K562 (cell line): ENCODE measurements around the gene MYH11.
A peak's percentile ranks its signal among the peaks of the same experiment; 100 is the strongest.

Source experiments
- CBX8 ChIP-seq: fragments of 200-600 bp; sonication (generic); IDR thresholded peaks from 2 replicates; pipeline ENCODE4 v1.6.1; 2012; ENCODE audit warnings: borderline replicate concordance, mixed run types, low read depth, mild to moderate bottlenecking, moderate library complexity, mixed read lengths, low read length, control low read depth, inconsistent platforms; ENCODE audit not compliant: poor library complexity, severe bottlenecking; ENCODE audit errors: extremely low read depth
- CCAR2 ChIP-seq: fragments of 200-400 bp; formaldehyde crosslinking; IDR thresholded peaks from 2 replicates; pipeline ENCODE4 v1.6.1; 2017; ENCODE audit warnings: mild to moderate bottlenecking, low read depth, low read length
- HBP1 ChIP-seq: fragments of 450-650 bp; formaldehyde crosslinking; IDR thresholded peaks from 2 replicates; pipeline ENCODE4 v1.4.0; 2022; ENCODE audit warnings: missing genetic modification characterization
- NFYB ChIP-seq: IDR thresholded peaks from 2 replicates; pipeline ENCODE4 v1.6.1; 2011; ENCODE audit warnings: mild to moderate bottlenecking, moderate library complexity; ENCODE audit not compliant: insufficient read length; ENCODE audit errors: extremely low read depth
- POLR2G ChIP-seq: fragments of 200-400 bp; formaldehyde crosslinking; IDR thresholded peaks from 2 replicates; pipeline ENCODE4 v1.6.1; 2017; ENCODE audit warnings: low read depth, mild to moderate bottlenecking, antibody characterized with exemption, low read length, moderate library complexity
- RFX1 ChIP-seq: fragments of 450-650 bp; IDR thresholded peaks from 2 replicates; pipeline ENCODE4 v1.6.1; 2016; ENCODE audit warnings: mild to moderate bottlenecking, moderate library complexity
- SIX5 ChIP-seq, 2 experiments: IDR thresholded peaks; 2 replicates each; pipeline ENCODE4 v1.6.1; 2011; ENCODE audit warnings: low read length in 2 of 2, borderline replicate concordance in 1 of 2, low read depth in 1 of 2, mild to moderate bottlenecking in 1 of 2, moderate library complexity in 1 of 2; ENCODE audit not compliant: insufficient read depth in 1 of 2
- SMARCC2 ChIP-seq: fragments of 450-650 bp; IDR thresholded peaks from 2 replicates; pipeline ENCODE4 v1.6.1; 2017; ENCODE audit warnings: antibody characterized with exemption, moderate library complexity, mild to moderate bottlenecking, low read depth
- TSHZ1 ChIP-seq: fragments of 250-450 bp; sonication (Bioruptor Pico); IDR thresholded peaks from 2 replicates; pipeline ENCODE4 v1.4.0; 2020; ENCODE audit warnings: mild to moderate bottlenecking, moderate library complexity
- ZBTB33 ChIP-seq: sonication (generic); formaldehyde crosslinking; IDR thresholded peaks from 2 replicates; pipeline ENCODE4 v1.8.1; 2023; ENCODE audit warnings: mild to moderate bottlenecking, missing genetic modification reagents
- ZNF3 ChIP-seq: fragments of 250-450 bp; sonication (Bioruptor Pico); IDR thresholded peaks from 2 replicates; pipeline ENCODE4 v1.5.0; 2021; ENCODE audit warnings: mild to moderate bottlenecking, moderate library complexity
- ZNF449 ChIP-seq: fragments of 250-450 bp; sonication (Bioruptor Pico); IDR thresholded peaks from 2 replicates; pipeline ENCODE4 v1.8.0; 2022; ENCODE audit warnings: moderate library complexity, mild to moderate bottlenecking, inconsistent platforms
- TF ChIP-seq, protein P1 (sequence below), 3 experiments: IDR thresholded peaks in 2 of 3; conservative IDR thresholded peaks in 1 of 3; 2 replicates each; pipeline ENCODE4 v1.5.1; 2011 to 2012; ENCODE audit warnings: low read length in 3 of 3, mild to moderate bottlenecking in 3 of 3, control low read depth in 2 of 3, improper control_type of control experiment in 1 of 3, inconsistent platforms in 1 of 3, low read depth in 1 of 3, mixed read lengths in 1 of 3, moderate library complexity in 1 of 3; ENCODE audit not compliant: insufficient read depth in 2 of 3

DNA sequence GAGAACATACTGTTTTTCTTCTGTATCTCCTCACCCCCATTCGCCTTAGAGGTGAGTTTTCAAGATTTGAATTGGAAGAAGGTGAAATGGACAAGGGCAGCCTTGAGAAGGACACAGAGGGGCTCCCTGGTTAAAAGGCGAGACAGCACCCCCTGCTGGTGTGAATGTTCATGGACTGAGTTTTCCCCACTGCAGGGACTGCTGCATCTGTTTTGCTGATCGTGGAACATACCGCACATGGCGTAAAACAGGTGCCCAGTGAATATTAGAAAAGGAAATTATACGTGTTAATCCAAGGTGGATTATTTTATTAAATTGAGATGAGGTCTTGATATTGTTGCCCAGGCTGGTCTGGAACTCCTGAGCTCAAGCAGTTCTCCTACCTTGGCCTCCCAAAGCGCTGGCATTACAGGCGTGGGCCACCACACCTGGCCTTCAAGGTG lies 152.3 kb downstream of the MYH11 start:
- TF ChIP-seq RFX1 (no peak), ZBTB33 (CRISPR knock-in tag) (no peak), ZNF449 (CRISPR knock-in tag) (no peak), POLR2G (no peak), SMARCC2 (no peak), CBX8 (no peak), TSHZ1 (no peak), ZNF3 (no peak), HBP1 (no peak), SIX5 (IDR thresholded peaks at IDR 0.05; ENCODE audit: borderline replicate concordance in 1 of 2, insufficient read depth in 1 of 2, low read depth in 1 of 2, low read length in 2 of 2) (no peak), CCAR2 (no peak), NFYB (no peak)
- TF ChIP-seq, protein P1, sequence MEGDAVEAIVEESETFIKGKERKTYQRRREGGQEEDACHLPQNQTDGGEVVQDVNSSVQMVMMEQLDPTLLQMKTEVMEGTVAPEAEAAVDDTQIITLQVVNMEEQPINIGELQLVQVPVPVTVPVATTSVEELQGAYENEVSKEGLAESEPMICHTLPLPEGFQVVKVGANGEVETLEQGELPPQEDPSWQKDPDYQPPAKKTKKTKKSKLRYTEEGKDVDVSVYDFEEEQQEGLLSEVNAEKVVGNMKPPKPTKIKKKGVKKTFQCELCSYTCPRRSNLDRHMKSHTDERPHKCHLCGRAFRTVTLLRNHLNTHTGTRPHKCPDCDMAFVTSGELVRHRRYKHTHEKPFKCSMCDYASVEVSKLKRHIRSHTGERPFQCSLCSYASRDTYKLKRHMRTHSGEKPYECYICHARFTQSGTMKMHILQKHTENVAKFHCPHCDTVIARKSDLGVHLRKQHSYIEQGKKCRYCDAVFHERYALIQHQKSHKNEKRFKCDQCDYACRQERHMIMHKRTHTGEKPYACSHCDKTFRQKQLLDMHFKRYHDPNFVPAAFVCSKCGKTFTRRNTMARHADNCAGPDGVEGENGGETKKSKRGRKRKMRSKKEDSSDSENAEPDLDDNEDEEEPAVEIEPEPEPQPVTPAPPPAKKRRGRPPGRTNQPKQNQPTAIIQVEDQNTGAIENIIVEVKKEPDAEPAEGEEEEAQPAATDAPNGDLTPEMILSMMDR (IDR thresholded peaks at IDR 0.05 in 2 of 3, conservative IDR thresholded peaks at IDR 0.05 in 1 of 3; ENCODE audit: insufficient read depth in 2 of 3, low read depth in 1 of 3, low read length in 3 of 3): peak; percentile 63 to 91 (median 87)
